ENCODE results near the gene UNC79.

The UNC79 gene

GRCh38 chr14:93748208-93749075 lies 317.7 kb downstream of the UNC79 start:
- DNase-seq (ENCODE audit: low spot score), result no peak
- no peak for TF ChIP-seq CTCF (IDR thresholded peaks at IDR 0.05; ENCODE audit: extremely low read depth, missing control alignments)

GRCh38 chr14:93749076-93749420 lies 318.3 kb downstream of the UNC79 start:
- no peak for DNase-seq (ENCODE audit: low spot score)
- no peak for TF ChIP-seq CTCF (IDR thresholded peaks at IDR 0.05; ENCODE audit: extremely low read depth, missing control alignments)

- DNase-seq (ENCODE audit: low spot score), result no peak
- TF ChIP-seq CTCF (IDR thresholded peaks at IDR 0.05; ENCODE audit: extremely low read depth, missing control alignments), result no peak
These were observed 321.4 kb downstream of the UNC79 start for GRCh38 chr14:93751946-93752655.

GRCh38 chr14:93752980-93753561 lies 322.3 kb downstream of the UNC79 start:
- no peak for DNase-seq (ENCODE audit: low spot score)
- no peak for TF ChIP-seq CTCF (IDR thresholded peaks at IDR 0.05; ENCODE audit: extremely low read depth, missing control alignments)

GRCh38 chr14:93753647-93754046 lies 322.9 kb downstream of the UNC79 start:
- no peak for DNase-seq (ENCODE audit: low spot score)
- no peak for TF ChIP-seq CTCF (IDR thresholded peaks at IDR 0.05; ENCODE audit: extremely low read depth, missing control alignments)

- DNase-seq (ENCODE audit: low spot score), result no peak
- no peak for TF ChIP-seq CTCF (IDR thresholded peaks at IDR 0.05; ENCODE audit: extremely low read depth, missing control alignments)
These were observed 326.5 kb downstream of the UNC79 start for GRCh38 chr14:93757206-93757605.
